Measurements from ENCODE around the gene TBX20.

TBX20 gene

GRCh38 chr7:35254496-35255442 is 869 bp upstream of the TBX20 start:
- TF ChIP-seq CTCF (IDR thresholded peaks at IDR 0.05; ENCODE audit: low read depth, low read length): no peak
- Histone ChIP-seq H3K4me1 (peaks cover 6% of the 10 kb centered on the region), H3K36me3 (peaks cover 14% of the 10 kb centered on the region), H3K27me3 (no peaks in the 10 kb centered on the region; the same call in 1 of the 2 replicates), H3K9me3 (no peaks in the 10 kb centered on the region; the same call in 1 of the 2 replicates), H3K4me3 (ENCODE audit: low read depth, low read length) (peak overlapping the region; percentile 83)
- DNase-seq: no peak

- H3K9me3 ChIP-seq: no peaks in the 10 kb centered on the region; the same call in 1 of the 2 replicates
- no peaks in the 10 kb centered on the region; the same call in 1 of the 2 replicates for H3K27me3 ChIP-seq
- peak overlapping the region; percentile 83 for H3K4me3 ChIP-seq (ENCODE audit: low read depth, low read length)
- peaks cover 28% of the 10 kb centered on the region for H3K36me3 ChIP-seq
- TF ChIP-seq CTCF (IDR thresholded peaks at IDR 0.05; ENCODE audit: low read depth, low read length): no peak
- H3K4me1 ChIP-seq: peaks cover 7% of the 10 kb centered on the region
- no peak for DNase-seq
These were observed 515 bp downstream of the TBX20 start for GRCh38 chr7:35253460-35253709.

GRCh38 chr7:35252612-35253459 is 1.1 kb downstream of the TBX20 start:
- peaks cover 7% of the 10 kb centered on the region for H3K4me1 ChIP-seq
- TF ChIP-seq CTCF (IDR thresholded peaks at IDR 0.05; ENCODE audit: low read depth, low read length): no peak
- H3K27me3 ChIP-seq: no peaks in the 10 kb centered on the region; the same call in 1 of the 2 replicates
- no peaks in the 10 kb centered on the region; the same call in 1 of the 2 replicates for H3K9me3 ChIP-seq
- no peak for DNase-seq
- peak overlapping the region; percentile 83 for H3K4me3 ChIP-seq (ENCODE audit: low read depth, low read length)
- H3K36me3 ChIP-seq: peaks cover 34% of the 10 kb centered on the region

- TF ChIP-seq CTCF (IDR thresholded peaks at IDR 0.05; ENCODE audit: low read depth, low read length): no peak
- H3K4me1 ChIP-seq: peaks cover 7% of the 10 kb centered on the region
- no peaks in the 10 kb centered on the region; the same call in 1 of the 2 replicates for H3K27me3 ChIP-seq
- peak overlapping the region; percentile 83 for H3K4me3 ChIP-seq (ENCODE audit: low read depth, low read length)
- no peaks in the 10 kb centered on the region; the same call in 1 of the 2 replicates for H3K9me3 ChIP-seq
- DNase-seq: no peak
- peaks cover 40% of the 10 kb centered on the region for H3K36me3 ChIP-seq
These were observed 2.1 kb downstream of the TBX20 start for GRCh38 chr7:35251606-35252310.

- no peaks in the 10 kb centered on the region; the same call in 1 of the 2 replicates for H3K27me3 ChIP-seq
- peaks cover 15% of the 10 kb centered on the region for H3K4me1 ChIP-seq
- peaks cover 48% of the 10 kb centered on the region for H3K36me3 ChIP-seq
- peak overlapping the region; percentile 83 for H3K4me3 ChIP-seq (ENCODE audit: low read depth, low read length)
- DNase-seq: no peak
- H3K9me3 ChIP-seq: no peaks in the 10 kb centered on the region; the same call in 1 of the 2 replicates
- 0 out of 2 replicates have a peak, but pooled peaks have one; percentile 3 for TF ChIP-seq CTCF (IDR thresholded peaks at IDR 0.05; ENCODE audit: low read depth, low read length)
These were observed 3.0 kb downstream of the TBX20 start for GRCh38 chr7:35250941-35251340.
